ENCODE results near the gene SLC19A1. TPM values are rescaled to one million over a fixed set of nuclear protein-coding genes. Genes with fewer than 3 reads are reported as not detected.

Gene SLC19A1
- total RNA-seq, 4 donors from 2014 or later = 7.0 to 9.8 (median 7.9) TPM

DNA sequence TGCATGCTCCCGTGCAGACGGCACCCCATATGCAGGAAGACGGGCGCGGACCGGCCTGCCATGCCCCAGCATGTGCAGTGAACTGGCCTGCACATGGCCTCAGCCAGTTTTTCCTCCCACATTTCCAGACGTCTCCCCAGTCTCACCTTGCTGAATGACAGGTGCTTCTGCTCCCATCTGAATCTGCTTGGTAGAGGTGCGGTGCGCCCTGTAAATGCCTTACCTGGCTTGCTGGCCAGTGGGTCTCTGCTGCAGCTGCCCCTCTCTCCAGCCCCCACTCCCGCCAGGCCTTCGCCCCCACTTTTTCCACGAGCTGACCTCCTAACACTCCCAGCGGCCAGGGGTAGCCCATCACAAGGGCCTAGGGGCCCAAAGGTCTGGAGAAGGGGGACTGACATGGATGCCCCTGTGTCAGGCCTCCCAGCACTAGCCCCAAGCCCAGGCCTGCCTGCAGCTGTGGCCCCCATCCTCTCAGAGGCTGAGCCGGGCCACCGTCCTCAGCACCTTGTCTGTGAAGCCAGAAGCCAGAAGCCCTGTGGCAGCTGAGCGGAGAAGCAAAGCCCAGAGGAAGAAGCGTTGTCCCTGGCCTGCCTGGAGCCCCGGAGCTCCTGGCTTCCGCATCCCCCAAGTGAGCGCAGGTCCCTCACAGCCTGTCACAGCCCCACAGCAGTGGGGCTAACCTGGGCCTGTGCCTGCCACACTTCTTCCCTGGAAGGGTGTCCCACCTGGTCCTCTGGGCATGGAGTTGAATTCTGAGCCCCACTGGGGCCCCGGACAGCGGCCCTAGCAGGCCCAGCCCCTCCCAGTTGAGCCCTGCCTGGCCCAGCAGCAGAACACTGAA is 3.7 kb upstream of the SLC19A1 start:
- no peak for TF ChIP-seq POLR2A (IDR thresholded peaks at IDR 0.05)
- no peak for TF ChIP-seq EP300 (IDR thresholded peaks at IDR 0.05)
- TF ChIP-seq, protein P1, sequence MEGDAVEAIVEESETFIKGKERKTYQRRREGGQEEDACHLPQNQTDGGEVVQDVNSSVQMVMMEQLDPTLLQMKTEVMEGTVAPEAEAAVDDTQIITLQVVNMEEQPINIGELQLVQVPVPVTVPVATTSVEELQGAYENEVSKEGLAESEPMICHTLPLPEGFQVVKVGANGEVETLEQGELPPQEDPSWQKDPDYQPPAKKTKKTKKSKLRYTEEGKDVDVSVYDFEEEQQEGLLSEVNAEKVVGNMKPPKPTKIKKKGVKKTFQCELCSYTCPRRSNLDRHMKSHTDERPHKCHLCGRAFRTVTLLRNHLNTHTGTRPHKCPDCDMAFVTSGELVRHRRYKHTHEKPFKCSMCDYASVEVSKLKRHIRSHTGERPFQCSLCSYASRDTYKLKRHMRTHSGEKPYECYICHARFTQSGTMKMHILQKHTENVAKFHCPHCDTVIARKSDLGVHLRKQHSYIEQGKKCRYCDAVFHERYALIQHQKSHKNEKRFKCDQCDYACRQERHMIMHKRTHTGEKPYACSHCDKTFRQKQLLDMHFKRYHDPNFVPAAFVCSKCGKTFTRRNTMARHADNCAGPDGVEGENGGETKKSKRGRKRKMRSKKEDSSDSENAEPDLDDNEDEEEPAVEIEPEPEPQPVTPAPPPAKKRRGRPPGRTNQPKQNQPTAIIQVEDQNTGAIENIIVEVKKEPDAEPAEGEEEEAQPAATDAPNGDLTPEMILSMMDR (IDR thresholded peaks at IDR 0.05) = no peak
- TF ChIP-seq POLR2AphosphoS5 (IDR thresholded peaks at IDR 0.05) = no peak
- no peaks in the 10 kb centered on the region for H3K9me3 ChIP-seq
- H3K27me3 ChIP-seq = no peaks in the 10 kb centered on the region
- no peaks in the 10 kb centered on the region for H3K36me3 ChIP-seq
- H3K27ac ChIP-seq = no peak overlapping the region
- DNase-seq (ENCODE audit: low spot score in 2 of 2) = peak; percentile 51 to 67
- WGBS = 83% methylated on average over 13 of the region's 22 CpGs
- H3K4me1 ChIP-seq = peaks cover 27% of the 10 kb centered on the region
- H3K4me3 ChIP-seq = no peak overlapping the region

DNA sequence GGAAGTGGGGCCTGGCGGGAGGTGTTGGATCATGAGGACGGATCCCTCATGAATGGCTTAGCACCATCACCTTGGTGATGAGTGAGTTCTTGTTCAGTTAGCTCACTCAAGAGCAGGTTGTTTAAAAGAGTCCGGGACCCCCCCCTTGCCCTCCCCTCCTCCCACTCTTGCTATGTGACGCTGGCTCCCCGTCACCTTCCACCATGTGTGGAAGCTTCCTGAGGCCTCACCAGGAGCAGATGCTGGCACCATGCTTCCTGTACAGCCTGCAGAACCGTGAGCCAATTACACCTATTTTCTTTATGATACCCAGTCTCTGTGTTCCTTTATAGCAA is 3.0 kb upstream of the SLC19A1 start:
- peak in 1 of 2 donors; percentile 66 for DNase-seq (ENCODE audit: low spot score in 2 of 2)
- Histone ChIP-seq H3K9me3 (no peaks in the 10 kb centered on the region), H3K27me3 (no peaks in the 10 kb centered on the region), H3K36me3 (no peaks in the 10 kb centered on the region), H3K27ac (no peak overlapping the region), H3K4me1 (peaks cover 23% of the 10 kb centered on the region), H3K4me3 (no peak overlapping the region)
- 95% methylated on average over 6 of the region's 6 CpGs for WGBS
- TF ChIP-seq EP300 (IDR thresholded peaks at IDR 0.05) = no peak
- no peak for TF ChIP-seq POLR2AphosphoS5 (IDR thresholded peaks at IDR 0.05)
- TF ChIP-seq POLR2A (IDR thresholded peaks at IDR 0.05) = no peak
- TF ChIP-seq, protein P1 (IDR thresholded peaks at IDR 0.05) = no peak

DNA sequence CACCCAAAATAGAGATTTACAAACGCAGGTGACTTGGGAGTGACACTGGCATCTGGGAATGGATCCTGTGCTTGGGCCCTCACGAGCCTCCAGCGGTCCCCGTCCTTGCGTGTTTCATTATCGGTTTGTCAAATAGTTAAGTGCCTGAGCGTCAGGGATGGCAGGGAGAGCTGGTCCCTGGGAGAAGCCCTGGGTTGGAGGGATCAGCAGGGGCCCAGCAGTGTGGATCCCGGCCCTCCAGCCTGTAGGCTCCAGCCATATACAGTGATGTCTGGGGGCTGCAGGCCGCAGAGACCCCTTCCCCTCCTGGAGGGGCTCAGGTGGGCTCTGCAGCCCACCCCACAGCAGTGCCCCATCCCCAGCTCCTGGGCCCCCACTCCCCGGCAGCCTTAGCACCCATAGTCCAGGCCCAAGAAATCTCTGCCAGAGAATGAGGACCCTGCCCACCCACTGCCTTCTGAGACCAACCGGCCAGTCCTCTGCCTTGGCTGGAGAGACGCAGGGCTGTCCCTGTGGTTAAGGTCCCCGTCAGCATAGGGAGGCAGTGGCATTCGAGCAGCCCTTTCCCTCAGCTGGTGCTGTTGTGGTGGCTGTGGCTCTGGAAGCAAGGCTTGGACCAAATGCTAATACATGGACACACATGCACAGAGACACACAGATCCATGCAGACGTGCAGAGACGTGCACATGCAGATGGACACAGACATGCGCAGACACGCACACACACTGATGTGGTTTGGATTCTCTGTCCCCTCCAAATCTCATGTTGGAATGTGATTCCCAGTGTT is 2.4 kb upstream of the SLC19A1 start:
- no peaks in the 10 kb centered on the region for H3K9me3 ChIP-seq
- H3K4me3 ChIP-seq = no peak overlapping the region
- H3K4me1 ChIP-seq = peaks cover 23% of the 10 kb centered on the region
- TF ChIP-seq, protein P1 (IDR thresholded peaks at IDR 0.05) = no peak
- TF ChIP-seq EP300 (IDR thresholded peaks at IDR 0.05) = no peak
- no peak for TF ChIP-seq POLR2AphosphoS5 (IDR thresholded peaks at IDR 0.05)
- no peak for TF ChIP-seq POLR2A (IDR thresholded peaks at IDR 0.05)
- WGBS = 89% methylated on average over 7 of the region's 18 CpGs
- H3K27ac ChIP-seq = no peak overlapping the region
- H3K27me3 ChIP-seq = no peaks in the 10 kb centered on the region
- DNase-seq (ENCODE audit: low spot score in 2 of 2) = peak in 1 of 2 donors; percentile 65
- H3K36me3 ChIP-seq = no peaks in the 10 kb centered on the region

DNA sequence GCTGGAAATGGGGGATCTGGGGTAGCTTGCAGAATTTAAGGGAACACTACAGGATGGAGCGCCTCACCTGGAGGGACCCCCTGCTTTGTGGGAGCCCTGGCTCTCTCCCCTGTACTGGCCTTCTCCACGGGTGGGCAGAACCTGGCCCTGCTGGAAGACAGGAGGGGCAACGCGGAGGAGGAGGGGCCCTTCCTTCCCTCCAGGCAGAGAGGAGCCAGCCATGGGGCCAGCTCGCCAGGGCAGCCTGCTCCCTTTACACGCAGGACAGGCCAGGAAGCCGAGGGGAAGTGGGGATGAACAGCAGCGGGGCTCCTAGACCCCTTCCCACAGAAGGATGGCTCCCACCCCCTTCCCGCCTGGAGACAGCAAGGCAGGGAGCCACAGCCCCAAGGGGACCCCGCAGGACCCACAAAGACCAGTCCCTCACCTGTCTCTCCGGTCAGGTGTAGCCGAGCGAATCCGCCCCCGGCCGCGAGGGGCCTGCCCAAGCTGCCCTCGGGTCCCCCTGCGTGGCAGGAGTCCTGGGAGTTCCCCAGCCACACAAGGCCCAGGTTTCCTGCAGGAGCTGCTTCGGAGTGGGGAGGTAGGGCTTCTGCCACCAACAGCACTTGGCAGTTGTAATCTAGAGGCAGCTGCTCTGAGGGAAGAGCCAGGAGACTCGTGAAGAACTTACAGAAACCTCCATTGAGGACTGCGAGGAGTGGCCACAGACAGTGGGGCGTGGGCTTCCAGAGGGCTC is 1.6 kb upstream of the SLC19A1 start:
- TF ChIP-seq POLR2A (IDR thresholded peaks at IDR 0.05) = no peak
- peak in 1 of 2 donors; percentile 72 for DNase-seq (ENCODE audit: low spot score in 2 of 2)
- no peaks in the 10 kb centered on the region for H3K36me3 ChIP-seq
- 60% methylated on average over 4 of the region's 23 CpGs for WGBS
- peaks cover 23% of the 10 kb centered on the region for H3K4me1 ChIP-seq
- H3K27ac ChIP-seq = no peak overlapping the region
- H3K27me3 ChIP-seq = no peaks in the 10 kb centered on the region
- no peak overlapping the region for H3K4me3 ChIP-seq
- no peaks in the 10 kb centered on the region for H3K9me3 ChIP-seq

DNA sequence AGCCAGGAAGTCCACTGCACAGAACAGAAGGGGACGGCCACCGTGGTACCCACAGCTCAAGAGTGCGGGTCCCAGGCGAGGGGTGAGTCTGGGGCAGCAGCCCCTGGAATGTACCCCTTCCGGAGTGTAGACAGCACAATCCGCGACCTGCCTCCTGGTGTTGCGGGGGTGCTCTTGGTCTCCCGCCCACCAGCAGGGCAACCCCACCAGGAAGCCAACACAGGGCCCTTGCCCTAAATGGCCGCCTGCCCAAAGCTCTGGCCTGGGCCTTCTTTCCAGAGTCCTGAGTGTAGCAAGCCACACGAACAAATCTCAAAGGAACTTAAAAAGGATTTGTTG is 1.1 kb upstream of the SLC19A1 start:
- no peak for TF ChIP-seq EP300 (IDR thresholded peaks at IDR 0.05)
- TF ChIP-seq, protein P1 (IDR thresholded peaks at IDR 0.05) = no peak
- TF ChIP-seq POLR2AphosphoS5 (IDR thresholded peaks at IDR 0.05) = no peak
- TF ChIP-seq POLR2A (IDR thresholded peaks at IDR 0.05) = no peak
- Histone ChIP-seq H3K27me3 (no peaks in the 10 kb centered on the region), H3K36me3 (no peaks in the 10 kb centered on the region), H3K9me3 (no peaks in the 10 kb centered on the region), H3K4me3 (peak overlapping the region; percentile 77), H3K27ac (no peak overlapping the region), H3K4me1 (peaks cover 23% of the 10 kb centered on the region)
- WGBS = 85% methylated on average over 9 of the region's 11 CpGs
- DNase-seq (ENCODE audit: low spot score in 2 of 2) = peak; percentile 67 to 74
